K562 (cell line): ENCODE results near the gene RFNG. TPM values are rescaled to one million over a fixed set of nuclear protein-coding genes. Genes with fewer than 3 reads are reported as not detected.
A peak's percentile ranks its signal among the peaks of the same experiment; 100 is the strongest.

Experiments
- BHLHE40 ChIP-seq: IDR thresholded peaks from 2 replicates; pipeline ENCODE4 v1.6.1; 2011; ENCODE audit warnings: low read length, improper control_type of control experiment
- ELF1 ChIP-seq: fragments of 200-800 bp; sonication (Bioruptor generic); IDR thresholded peaks from 2 replicates; pipeline ENCODE4 v1.6.1; 2016; ENCODE audit warnings: missing genetic modification characterization, missing compliant biosample characterization
- HMGN3 ChIP-seq: IDR thresholded peaks from 2 replicates; pipeline ENCODE4 v1.6.1; 2011; ENCODE audit warnings: borderline replicate concordance, low read depth, mild to moderate bottlenecking, mixed read lengths, low read length; ENCODE audit not compliant: insufficient read length; ENCODE audit errors: extremely low read depth
- HNRNPLL ChIP-seq: fragments of 200-400 bp; formaldehyde crosslinking; IDR thresholded peaks from 2 replicates; pipeline ENCODE4 v1.6.1; 2017; ENCODE audit warnings: low read length, low read depth, mild to moderate bottlenecking; ENCODE audit not compliant: poor library complexity, severe bottlenecking
- MTA2 ChIP-seq: fragments of 450-650 bp; IDR thresholded peaks from 2 replicates; pipeline ENCODE4 v1.6.1; 2016; ENCODE audit warnings: low read depth
- MTF1 ChIP-seq: fragments of 250-450 bp; sonication (Bioruptor Pico); IDR thresholded peaks from 2 replicates; pipeline ENCODE4 v1.9.0; 2021; ENCODE audit warnings: moderate library complexity, mild to moderate bottlenecking, inconsistent platforms, borderline replicate concordance
- NFE2L1 ChIP-seq: fragments of 450-650 bp; IDR thresholded peaks from 2 replicates; pipeline ENCODE4 v1.6.1; 2016; ENCODE audit warnings: missing genetic modification characterization, low read depth, mild to moderate bottlenecking, missing compliant biosample characterization, moderate library complexity, borderline replicate concordance
- NFIX ChIP-seq: fragments of 250-450 bp; sonication (Bioruptor Pico); IDR thresholded peaks from 2 replicates; pipeline ENCODE4 v1.4.0; 2020; ENCODE audit warnings: low read depth, mild to moderate bottlenecking, moderate library complexity
- NFYB ChIP-seq: IDR thresholded peaks from 2 replicates; pipeline ENCODE4 v1.6.1; 2011; ENCODE audit warnings: mild to moderate bottlenecking, moderate library complexity; ENCODE audit not compliant: insufficient read length; ENCODE audit errors: extremely low read depth
- NR2C2 ChIP-seq, 2 experiments: fragments of 200-800 bp in 1 of 2; sonication (Bioruptor generic) in 1 of 2; sonication (generic) in 1 of 2; formaldehyde crosslinking in 1 of 2; IDR thresholded peaks; 2 replicates each; pipeline versions ENCODE4 v1.6.1 to v1.8.0; 2016 to 2022; ENCODE audit warnings: mild to moderate bottlenecking in 1 of 2, missing compliant biosample characterization in 1 of 2, missing genetic modification characterization in 1 of 2, missing genetic modification reagents in 1 of 2
- PCBP1 ChIP-seq: fragments of 200-400 bp; formaldehyde crosslinking; IDR thresholded peaks from 2 replicates; pipeline ENCODE4 v1.6.1; 2018; ENCODE audit warnings: mild to moderate bottlenecking, low read depth, low read length; ENCODE audit not compliant: poor library complexity, severe bottlenecking
- RB1 ChIP-seq: fragments of 450-650 bp; IDR thresholded peaks from 2 replicates; pipeline ENCODE4 v1.6.1; 2017; ENCODE audit warnings: low read depth, mild to moderate bottlenecking
- SETDB1 ChIP-seq: IDR thresholded peaks from one replicate; pipeline ENCODE4 v1.6.1; 2012; ENCODE audit warnings: low read length, control low read depth, inconsistent platforms
- TFE3 ChIP-seq: fragments of 450-650 bp; formaldehyde crosslinking; IDR thresholded peaks from 2 replicates; pipeline ENCODE4 v1.4.0; 2020; ENCODE audit warnings: mild to moderate bottlenecking, mixed read lengths
- VEZF1 ChIP-seq: fragments of 200-800 bp; sonication (Bioruptor generic); IDR thresholded peaks from 2 replicates; pipeline ENCODE4 v1.6.1; 2017; ENCODE audit warnings: missing genetic modification characterization, missing compliant biosample characterization
- ZBTB7A ChIP-seq: IDR thresholded peaks from 2 replicates; pipeline ENCODE4 v1.6.1; 2011; ENCODE audit warnings: low read depth, mild to moderate bottlenecking, low read length, moderate library complexity, borderline replicate concordance; ENCODE audit not compliant: control insufficient read depth
- ZFP36 ChIP-seq: fragments of 150-350 bp; IDR thresholded peaks from 2 replicates; pipeline ENCODE4 v1.6.1; 2018; ENCODE audit warnings: low read length, low read depth; ENCODE audit not compliant: partially characterized antibody
- ZNF133 ChIP-seq: fragments of 250-450 bp; sonication (Bioruptor Pico); IDR thresholded peaks from 2 replicates; pipeline ENCODE4 v1.4.0; 2020; ENCODE audit warnings: mild to moderate bottlenecking
- ZNF239 ChIP-seq: fragments of 250-450 bp; sonication (Bioruptor Pico); IDR thresholded peaks from 2 replicates; pipeline ENCODE4 v1.4.0; 2020; ENCODE audit warnings: mild to moderate bottlenecking
- ZNF277 ChIP-seq: fragments of 250-450 bp; sonication (Bioruptor Pico); IDR thresholded peaks from 2 replicates; pipeline ENCODE4 v1.8.0; 2022; ENCODE audit warnings: inconsistent platforms, mild to moderate bottlenecking, moderate library complexity, borderline replicate concordance
- ZNF830 ChIP-seq: fragments of 250-450 bp; sonication (Bioruptor Pico); IDR thresholded peaks from 2 replicates; pipeline ENCODE4 v1.5.0; 2021; ENCODE audit warnings: mild to moderate bottlenecking
- ZZZ3 ChIP-seq: fragments of 450-650 bp; IDR thresholded peaks from 2 replicates; pipeline ENCODE4 v1.6.1; 2016; ENCODE audit warnings: antibody characterized with exemption, mild to moderate bottlenecking, moderate library complexity
- polyA plus RNA-seq, 8 experiments: library from polyadenylated mRNA; depleted of rRNA in 4 of 8; stranded (reverse) in 5 of 8; unstranded in 3 of 8; fragments of >200 nt; fragmentation: Nextera tagmentation in 2 of 8; fragmentation: Illumina TruSeq in 1 of 8; extraction: Ambion mirVana in 2 of 8; extraction: Trizol in 1 of 8; gene quantifications; 2 replicates each; pipeline versions ENCODE4 v1.2.1 to v1.2.3, GENCODE V29; 2011 to 2014; ENCODE audit warnings: inconsistent platforms in 1 of 8, missing spikeins in 1 of 8
- total RNA-seq, 7 experiments: library from RNA; depleted of rRNA in 6 of 7; stranded (reverse); fragments of >200 nt in 6 of 7; fragmentation: Illumina TruSeq in 2 of 7; extraction: Trizol in 2 of 7; gene quantifications; 2 replicates each; pipeline versions ENCODE4 v1.2.1 to v1.2.3, GENCODE V29; 2011 to 2021; ENCODE audit warnings: low replicate concordance in 1 of 7

Gene RFNG
- total and polyA plus RNA-seq, 9 of the 15 experiments (the other 6 are each of a cell fraction or from before 2014, with no cell fraction given), result 0.32 to 32.8 (median 9.5) TPM

GRCh38 chr17:82022981-82023446, 28.6 kb downstream of the RFNG start, which contains the start of gene LRRC45 (continued):
- TF ChIP-seq MTA2, result no peak
- TF ChIP-seq NFIX (CRISPR knock-in tag), result no peak
- peak; percentile 74 for TF ChIP-seq HNRNPLL
- TF ChIP-seq ZNF133 (CRISPR knock-in tag), result no peak
- peak; percentile 20 for TF ChIP-seq PCBP1
- no peak for TF ChIP-seq BHLHE40
- TF ChIP-seq ZZZ3, result no peak
- TF ChIP-seq NR2C2 (CRISPR knock-in tag; IDR thresholded peaks at IDR 0.05), result no peak
- peak; percentile 83 for TF ChIP-seq NR2C2 (tag; IDR thresholded peaks at IDR 0.05)
- TF ChIP-seq HMGN3, result no peak
- TF ChIP-seq TFE3, result no peak
- no peak for TF ChIP-seq ZNF239 (CRISPR knock-in tag)
- TF ChIP-seq NFE2L1 (tag), result no peak
- no peak for TF ChIP-seq ZNF830 (CRISPR knock-in tag)
- TF ChIP-seq ZFP36, result no peak
- TF ChIP-seq VEZF1 (CRISPR knock-in tag), result peak; percentile 87
- no peak for TF ChIP-seq ZBTB7A
- TF ChIP-seq ELF1 (tag), result peak; percentile 87
- no peak for TF ChIP-seq ZNF277 (CRISPR knock-in tag)
- peak; percentile 25; the same call in 1 of the 2 replicates for TF ChIP-seq RB1
- no peak for TF ChIP-seq SETDB1
- peak; percentile 87 for TF ChIP-seq NFYB
- TF ChIP-seq MTF1 (CRISPR knock-in tag), result no peak
